Lower leg skin (tissue), 4 donors: ENCODE measurements around the gene GPR132. TPM values are rescaled to one million over a fixed set of nuclear protein-coding genes. Genes with fewer than 3 reads are reported as not detected.
"Not testable (repeated sequence)": the region's sequence is repeated elsewhere in the genome, so short reads cannot be mapped to it uniquely, and the experiment has no call there.

ENCODE experiments used
- DNase-seq, 2 donors: peaks; one replicate each; pipeline ENCODE4 v3.0.0-alpha.2; 2019; ENCODE audit warnings: low spot score in 2 of 2
- H3K4me3 ChIP-seq: fragments of 200-600 bp; sonication (generic); 2 replicates; pipeline ENCODE4 v1.5.1; 2017; ENCODE audit warnings: mild to moderate bottlenecking, low read depth; ENCODE audit not compliant: poor library complexity, severe bottlenecking
- CTCF ChIP-seq, 3 donors: fragments of 450-650 bp; IDR thresholded peaks; one replicate each; pipeline ENCODE4 v1.5.1; 2016; ENCODE audit warnings: antibody characterized with exemption in 3 of 3, mild to moderate bottlenecking in 3 of 3, moderate library complexity in 2 of 3
- POLR2A ChIP-seq, 2 donors: fragments of 450-650 bp; IDR thresholded peaks; one replicate each; pipeline ENCODE4 v1.6.1; 2016 to 2017; ENCODE audit warnings: antibody characterized with exemption in 2 of 2, mild to moderate bottlenecking in 1 of 2, moderate library complexity in 1 of 2
- WGBS, 2 donors: methylation state at CpG; one replicate each; pipeline ENCODE4 v1.1.5; 2018; 5-methylcytosine and 5-hydroxymethylcytosine counted together
- intact Hi-C: fragments of 100-400 bp; cut with DNase I; formaldehyde crosslinking; loops from one replicate; pipeline ENCODE4 v1.15.0; 2023; ENCODE audit warnings: low total_unique reads
- total RNA-seq, 4 donors: library from RNA; depleted of rRNA; stranded (reverse); fragments of >200 nt; gene quantifications; one replicate each; pipeline ENCODE4 v1.1.0, GENCODE V29; 2016

Gene GPR132
- total RNA-seq, 4 donors from 2014 or later = 0.84 to 1.3 (median 1.1) TPM

GRCh38 chr14:105029402-105029801, 35.8 kb downstream of the GPR132 start:
- no peak for TF ChIP-seq CTCF (IDR thresholded peaks at IDR 0.05)
- no peak for TF ChIP-seq POLR2A (IDR thresholded peaks at IDR 0.05)
- intact Hi-C loops = no loop called here
- DNase-seq = no peak
- 75 to 92% methylated on average over 7 of the region's 7 CpGs for WGBS, 2 donors
- H3K4me3 ChIP-seq = no peak overlapping the region

GRCh38 chr14:105028251-105028927, 36.8 kb downstream of the GPR132 start:
- no peak overlapping the region for H3K4me3 ChIP-seq
- WGBS, 2 donors = 52 to 57% methylated on average over 12 of the region's 12 CpGs
- no peak for TF ChIP-seq POLR2A (IDR thresholded peaks at IDR 0.05)
- no peak for TF ChIP-seq CTCF (IDR thresholded peaks at IDR 0.05)
- DNase-seq = peak in 1 of 2 donors; percentile 56
- intact Hi-C loops = no loop called here

GRCh38 chr14:105027718-105028117, 37.5 kb downstream of the GPR132 start:
- H3K4me3 ChIP-seq, DNase-seq, intact Hi-C loops: not testable (repeated sequence)
- WGBS, 2 donors = 58 to 72% methylated on average over 4 of the region's 4 CpGs

GRCh38 chr14:105026802-105027563, 38.2 kb downstream of the GPR132 start:
- H3K4me3 ChIP-seq = no peak overlapping the region
- no peak for TF ChIP-seq CTCF (IDR thresholded peaks at IDR 0.05)
- TF ChIP-seq POLR2A (IDR thresholded peaks at IDR 0.05) = no peak
- WGBS, 2 donors = 23 to 25% methylated on average over 1 of the region's 1 CpG
- DNase-seq = no peak
- intact Hi-C loops = no loop called here

GRCh38 chr14:105026033-105026785, 39.0 kb downstream of the GPR132 start:
- intact Hi-C loops = no loop called here
- no peak overlapping the region for H3K4me3 ChIP-seq
- TF ChIP-seq POLR2A (IDR thresholded peaks at IDR 0.05) (no peak), CTCF (IDR thresholded peaks at IDR 0.05) (no peak)
- WGBS, 2 donors = 91% methylated on average over 16 of the region's 16 CpGs
- no peak for DNase-seq

- 92 to 96% methylated on average over 6 of the region's 6 CpGs for WGBS, 2 donors
These were observed 39.8 kb downstream of the GPR132 start for GRCh38 chr14:105025429-105025828.

More at GRCh38 chr14:105025429-105025828, 39.8 kb downstream of the GPR132 start:
- H3K4me3 ChIP-seq = no peak overlapping the region
- DNase-seq = no peak
- intact Hi-C loops = no loop called here
- no peak for TF ChIP-seq CTCF (IDR thresholded peaks at IDR 0.05)
- TF ChIP-seq POLR2A (IDR thresholded peaks at IDR 0.05) = no peak
